HPDE6-E6E7 (cell line): ENCODE data around the gene AUH.

Experiments
- DNase-seq: peaks from one replicate; pipeline ENCODE4 v3.0.0; 2011; ENCODE audit warnings: missing footprints; ENCODE audit errors: extremely low spot score

The AUH gene

DNA sequence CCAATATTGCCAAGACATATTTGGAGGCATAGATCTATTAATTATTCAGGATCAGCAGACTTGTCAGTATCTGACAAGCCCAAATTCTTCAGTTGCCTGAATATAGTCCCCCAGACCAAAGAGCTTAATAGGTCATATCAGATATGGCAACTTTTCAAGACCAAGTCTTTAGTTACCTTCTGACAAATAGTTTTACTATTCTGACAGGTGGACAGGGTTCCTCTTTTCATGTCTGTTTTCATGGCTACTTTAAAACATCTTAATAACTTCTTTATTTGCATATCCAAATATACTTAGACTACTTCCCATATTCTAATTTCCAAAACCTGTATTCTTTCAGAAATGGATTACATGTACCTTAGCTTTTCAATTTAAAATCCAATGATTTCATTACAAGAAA is 65.4 kb downstream of the AUH start:
- DNase-seq = no peak

GRCh38 chr9:91295357-91295756 is 66.4 kb downstream of the AUH start:
- no peak for DNase-seq

DNA sequence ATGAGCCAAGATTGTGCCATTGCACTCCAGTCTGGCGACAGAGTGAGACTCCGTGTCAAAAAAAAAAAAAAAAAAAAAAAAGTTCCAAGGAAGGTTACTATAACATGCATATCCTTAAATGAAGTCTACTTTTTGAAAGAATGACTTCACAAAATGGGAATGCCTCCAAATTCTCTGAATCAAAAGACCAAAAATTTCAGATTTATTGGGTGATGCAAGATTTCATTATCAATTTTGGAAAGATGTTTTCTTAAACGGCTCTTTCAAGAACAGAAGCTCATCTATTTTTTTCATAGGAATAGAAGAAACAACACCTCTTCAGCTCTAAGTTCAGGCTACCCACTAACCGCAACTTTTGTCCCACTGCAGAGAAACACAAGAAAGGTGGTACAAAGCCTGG is 69.9 kb downstream of the AUH start:
- DNase-seq = no peak

DNA sequence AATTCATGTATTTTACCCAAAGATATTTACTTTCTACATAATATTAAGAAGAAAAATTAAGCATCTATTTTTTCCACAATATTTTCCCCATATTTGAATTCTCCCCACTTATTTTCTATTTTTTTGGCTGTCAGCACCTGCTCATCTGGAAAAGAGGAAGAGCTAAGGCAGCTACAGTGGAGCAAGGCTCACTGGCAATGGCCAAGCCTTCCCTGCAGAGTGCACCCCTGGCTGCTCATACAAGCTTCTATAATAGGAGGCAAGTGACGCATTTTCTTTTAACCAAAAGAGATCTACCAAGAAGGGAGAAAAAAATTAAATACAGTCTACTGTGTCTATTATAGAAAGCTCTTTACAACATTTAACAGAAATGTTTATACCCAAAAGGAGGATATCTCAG is 72.5 kb downstream of the AUH start:
- DNase-seq = no peak

DNA sequence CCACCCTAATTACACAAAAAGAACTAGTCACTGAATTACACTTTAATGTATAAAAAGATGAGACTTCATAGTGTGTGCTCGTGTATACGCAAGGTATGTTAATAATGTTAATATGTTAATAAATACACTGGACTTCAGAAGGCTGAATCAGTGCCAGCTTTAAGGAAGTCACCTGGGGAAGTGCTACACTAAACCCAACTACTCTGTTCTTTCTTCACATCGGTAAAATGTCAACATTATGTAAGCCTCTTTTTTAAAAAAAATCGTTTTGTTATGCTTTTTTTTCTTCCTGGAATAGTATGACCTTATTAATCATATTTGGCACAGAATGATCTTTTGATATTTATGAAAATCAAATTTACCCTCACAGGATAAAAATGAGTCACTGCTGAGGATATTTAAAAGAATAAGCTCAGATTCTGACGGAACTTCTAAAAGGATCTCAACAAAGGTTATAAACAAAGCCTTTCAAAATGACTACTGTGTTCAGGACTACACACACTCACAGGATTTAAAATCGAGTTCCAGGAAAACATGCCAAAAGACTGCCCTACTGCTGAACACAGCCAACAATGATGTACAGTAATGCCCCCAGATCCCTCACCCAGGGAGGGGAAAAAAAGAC is 75.9 kb downstream of the AUH start:
- no peak for DNase-seq

- DNase-seq = peak; percentile 40
These were observed 79.4 kb downstream of the AUH start for GRCh38 chr9:91282292-91282691.

- DNase-seq = no peak
These were observed 82.2 kb downstream of the AUH start for GRCh38 chr9:91279296-91280204.

DNA sequence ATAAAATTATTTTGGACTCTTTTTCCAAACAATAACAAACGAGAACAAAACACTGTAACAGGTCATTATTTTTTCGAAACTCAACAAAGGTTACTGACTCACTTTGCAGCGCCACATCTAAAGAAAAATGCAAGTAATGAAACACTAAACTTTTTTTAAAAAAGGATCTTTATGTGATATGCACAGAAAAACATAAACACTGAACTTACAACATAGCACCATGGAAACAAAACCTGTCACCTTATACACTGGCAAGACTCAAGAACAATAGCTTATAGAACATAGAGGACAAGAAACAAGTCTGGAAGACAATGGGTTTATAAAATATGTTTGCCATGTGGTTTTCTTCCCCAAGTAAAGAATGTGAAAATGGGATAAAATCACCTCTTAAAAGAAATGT is 85.2 kb downstream of the AUH start:
- no peak for DNase-seq

DNA sequence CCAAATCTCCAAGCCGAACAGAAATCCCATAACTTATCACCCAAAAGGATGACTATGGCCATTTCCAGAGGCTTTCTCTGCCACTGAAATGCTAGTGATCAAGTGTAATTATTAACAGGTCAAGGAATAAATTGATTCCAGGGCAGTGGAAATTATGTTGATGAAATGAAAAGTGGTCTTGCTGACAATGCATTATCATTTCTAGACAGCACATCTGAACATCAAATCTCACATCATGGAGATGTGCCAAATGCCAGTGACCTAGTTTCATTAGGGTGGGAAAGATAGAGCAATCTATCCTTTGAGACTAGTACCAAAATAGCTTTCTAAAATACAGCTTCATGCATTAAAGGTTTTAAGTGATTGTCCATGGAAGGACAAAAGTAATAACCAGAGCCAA is 86.1 kb downstream of the AUH start:
- no peak for DNase-seq

DNA sequence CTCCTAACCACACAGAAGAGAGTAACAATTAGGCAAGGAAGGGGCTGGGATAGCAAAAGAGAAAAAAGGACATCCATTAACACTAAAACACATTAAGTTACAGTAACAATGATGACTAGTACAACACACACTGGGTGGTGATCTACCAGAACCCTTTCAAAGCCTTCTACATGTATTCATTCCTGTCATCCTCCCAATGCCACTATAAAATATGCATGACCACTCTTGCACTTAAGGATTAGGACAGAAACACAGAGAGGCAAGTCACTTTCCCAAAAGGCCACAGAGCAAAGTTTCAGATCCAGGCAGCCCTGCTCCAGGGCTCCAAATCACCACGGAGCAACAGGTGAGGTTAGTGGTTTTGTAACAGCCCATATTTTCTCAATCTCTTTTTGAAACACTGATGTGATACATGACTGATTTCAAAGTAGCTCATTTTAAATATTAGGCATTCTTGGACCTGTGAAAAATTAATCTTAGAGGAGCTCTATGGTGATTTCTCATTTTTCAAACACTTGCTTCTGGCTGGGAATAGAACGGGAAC is 86.7 kb downstream of the AUH start:
- no peak for DNase-seq

DNA sequence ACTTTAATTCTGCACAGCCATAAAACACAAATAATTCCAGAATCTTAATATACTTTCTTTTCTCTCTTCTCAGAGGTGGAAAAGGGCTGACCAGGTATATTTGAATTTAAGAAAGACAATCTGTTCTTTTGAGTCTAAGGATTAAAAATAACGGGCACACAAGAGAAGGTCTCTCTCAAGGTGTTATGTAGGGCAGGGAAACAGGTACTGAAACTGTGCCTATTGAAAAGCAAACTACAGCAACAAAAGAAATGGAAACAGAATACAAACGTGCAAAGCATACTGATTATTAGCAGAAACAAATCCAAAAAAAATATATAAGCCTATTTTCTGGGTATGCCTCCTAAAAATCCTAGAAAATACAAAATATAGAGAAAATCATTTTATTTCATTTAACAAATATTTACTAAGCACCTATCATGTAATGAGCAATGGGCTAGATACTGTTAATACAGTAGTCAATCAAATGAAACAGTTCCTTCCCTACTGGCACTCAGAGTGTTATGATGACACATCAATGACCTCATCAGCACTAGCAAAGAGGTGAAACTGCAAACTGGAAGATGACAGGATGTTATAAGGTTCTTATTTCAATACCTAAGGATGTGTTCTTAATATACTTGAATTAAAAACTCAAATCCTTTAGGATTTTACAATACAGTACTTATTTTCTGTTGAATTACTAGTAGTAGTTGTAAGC is 87.7 kb downstream of the AUH start:
- no peak for DNase-seq

- DNase-seq = no peak
These were observed 90.6 kb downstream of the AUH start for GRCh38 chr9:91271156-91271555.

DNA sequence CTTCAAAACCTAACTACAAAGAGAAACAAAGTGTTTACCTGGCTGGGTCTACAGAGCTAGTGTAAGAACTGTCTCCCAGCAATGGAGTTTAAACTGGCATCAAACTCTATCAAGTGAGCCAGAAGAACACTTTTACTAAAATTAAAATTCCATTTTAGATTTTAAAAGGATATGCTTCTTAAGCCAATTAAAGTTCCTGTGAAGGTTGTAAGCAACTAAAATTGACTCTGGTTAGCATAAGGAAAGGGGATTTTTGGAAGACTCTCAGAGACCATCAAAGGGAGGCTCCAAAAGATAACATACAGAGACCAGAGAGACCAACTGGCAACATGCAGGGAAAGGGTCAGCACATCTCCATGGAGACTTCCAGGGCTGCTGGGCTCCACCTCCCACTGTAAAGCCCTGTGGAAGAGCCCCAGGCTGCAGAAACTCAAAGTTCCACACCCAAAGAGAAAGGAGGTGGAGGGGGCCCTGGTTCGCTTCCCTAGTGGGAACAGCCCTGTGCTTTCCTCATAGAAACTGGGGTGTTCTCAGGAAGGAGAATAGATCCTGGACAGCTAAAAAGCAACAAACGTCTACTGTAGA is 91.7 kb downstream of the AUH start:
- no peak for DNase-seq

GRCh38 chr9:91266448-91266847 is 95.3 kb downstream of the AUH start:
- no peak for DNase-seq

DNA sequence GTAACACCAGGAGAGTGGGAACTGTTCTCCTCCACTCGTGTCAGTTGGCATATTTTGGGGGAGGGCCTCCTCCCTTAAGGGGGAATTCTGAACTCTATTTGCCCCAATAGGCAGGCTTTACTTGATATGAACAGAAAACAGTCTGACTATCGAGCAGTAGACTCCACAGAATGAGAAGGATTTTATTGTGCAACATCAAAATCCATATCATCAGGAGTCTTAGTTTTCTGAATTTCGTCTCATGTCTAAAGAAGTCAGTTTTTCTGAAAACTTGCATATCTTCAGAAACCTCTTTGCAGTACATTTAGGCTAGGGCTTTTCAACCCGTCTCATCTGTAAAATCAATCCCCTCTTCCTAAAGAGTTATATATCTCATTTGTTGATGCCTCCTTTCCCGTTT is 96.2 kb downstream of the AUH start:
- no peak for DNase-seq

- DNase-seq = no peak
These were observed 100.3 kb downstream of the AUH start for GRCh38 chr9:91261417-91261816.

- DNase-seq = no peak
These were observed 102.6 kb downstream of the AUH start for GRCh38 chr9:91259162-91259561.

GRCh38 chr9:91258451-91258850 is 103.3 kb downstream of the AUH start:
- no peak for DNase-seq

GRCh38 chr9:91256235-91256634 is 105.5 kb downstream of the AUH start:
- DNase-seq = no peak

- no peak for DNase-seq
These were observed 106.4 kb downstream of the AUH start for GRCh38 chr9:91255327-91255726.

- no peak for DNase-seq
These were observed 108.2 kb downstream of the AUH start for GRCh38 chr9:91253488-91253887.

DNA sequence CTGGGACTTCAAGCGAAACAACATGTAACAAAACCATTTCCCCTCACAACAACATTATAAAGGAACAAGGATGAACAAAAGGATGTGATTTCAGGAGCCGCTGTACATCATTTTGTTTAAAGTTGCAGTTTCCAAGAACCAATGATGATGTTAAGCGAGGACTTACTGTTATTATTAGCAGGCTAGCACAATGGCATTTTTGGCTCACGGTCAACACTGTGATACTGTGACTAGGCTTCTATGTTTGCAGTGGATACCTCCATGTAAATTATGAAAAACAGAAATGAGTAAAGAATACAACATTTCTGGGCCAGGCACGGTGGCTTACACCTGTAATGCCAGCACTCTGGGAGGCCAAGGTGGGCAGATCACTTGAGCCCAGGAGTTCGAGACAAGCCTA is 113.0 kb downstream of the AUH start:
- no peak for DNase-seq
